ENCODE results near the gene SUSD6.
"Not testable (repeated sequence)": the region's sequence is repeated elsewhere in the genome, so short reads cannot be mapped to it uniquely, and the experiment has no call there.

SUSD6 gene

GRCh38 chr14:69699243-69699642, 87.8 kb downstream of the SUSD6 start:
- DNase-seq; intact Hi-C loops (cut with DNase I): not testable (repeated sequence)

- intact Hi-C loops (cut with DNase I) = no loop called here
- DNase-seq = no peak
These were observed 88.4 kb downstream of the SUSD6 start for GRCh38 chr14:69699748-69700303.

- no peak for DNase-seq
- intact Hi-C loops (cut with DNase I) = no loop called here
These were observed 89.2 kb downstream of the SUSD6 start for GRCh38 chr14:69700575-69700974.

GRCh38 chr14:69701291-69701690, 89.9 kb downstream of the SUSD6 start:
- DNase-seq = peak in 2 of 42 donors; percentile 40
- intact Hi-C loops (cut with DNase I) = no loop called here

- DNase-seq = no peak
- intact Hi-C loops (cut with DNase I) = no loop called here
These were observed 90.5 kb downstream of the SUSD6 start for GRCh38 chr14:69701857-69702256.

- intact Hi-C loops (cut with DNase I) = no loop called here
- DNase-seq = no peak
These were observed 91.9 kb downstream of the SUSD6 start for GRCh38 chr14:69703047-69704039.

- intact Hi-C loops (cut with DNase I) = no loop called here
- DNase-seq = no peak
These were observed 92.9 kb downstream of the SUSD6 start for GRCh38 chr14:69704319-69704718.

- intact Hi-C loops (cut with DNase I) = no loop called here
- no peak for DNase-seq
These were observed 94.3 kb downstream of the SUSD6 start for GRCh38 chr14:69705706-69706105.

GRCh38 chr14:69708049-69708448, 96.7 kb downstream of the SUSD6 start:
- no peak for DNase-seq
- intact Hi-C loops (cut with DNase I) = no loop called here

- DNase-seq = peak in 32 of 42 donors; percentile 35 to 80 (median 62)
- intact Hi-C loops (cut with DNase I) = no loop called here
These were observed 97.5 kb downstream of the SUSD6 start for GRCh38 chr14:69708586-69709560.

- intact Hi-C loops (cut with DNase I) = loop anchor here (5.0 kb wide), 1 partner anchor 98 kb away; the partner anchor contains the start of gene SUSD6
- DNase-seq = no peak
These were observed 99.0 kb downstream of the SUSD6 start for GRCh38 chr14:69710378-69710777.

- intact Hi-C loops (cut with DNase I) = loop anchor here (5.0 kb wide), 1 partner anchor 99 kb away; the partner anchor contains the start of gene SUSD6
- peak in 13 of 42 donors; percentile 21 to 66 (median 40) for DNase-seq
These were observed 99.7 kb downstream of the SUSD6 start for GRCh38 chr14:69711065-69711464.

GRCh38 chr14:69711477-69711876, 100.1 kb downstream of the SUSD6 start:
- intact Hi-C loops (cut with DNase I) = loop anchor here (5.0 kb wide), 1 partner anchor 99 kb away; the partner anchor contains the start of gene SUSD6
- DNase-seq = no peak

- peak in 41 of 42 donors; percentile 31 to 80 (median 60) for DNase-seq
- intact Hi-C loops (cut with DNase I) = loop anchor here (5.0 kb wide), 1 partner anchor 100 kb away; the partner anchor contains the start of gene SUSD6
These were observed 100.6 kb downstream of the SUSD6 start for GRCh38 chr14:69711881-69712560.

GRCh38 chr14:69712599-69713088, 101.2 kb downstream of the SUSD6 start:
- intact Hi-C loops (cut with DNase I) = loop anchor here (5.0 kb wide), 1 partner anchor 100 kb away; the partner anchor contains the start of gene SUSD6
- peak in 2 of 42 donors; percentile 21 to 54 for DNase-seq

- no peak for DNase-seq
- intact Hi-C loops (cut with DNase I) = loop anchor here (5.0 kb wide), 1 partner anchor 101 kb away; the partner anchor contains the start of gene SUSD6
These were observed 101.9 kb downstream of the SUSD6 start for GRCh38 chr14:69713209-69713781.

GRCh38 chr14:69713993-69714679, 102.7 kb downstream of the SUSD6 start:
- intact Hi-C loops (cut with DNase I) = loop anchor here (5.0 kb wide), 1 partner anchor 102 kb away; the partner anchor contains the start of gene SUSD6
- no peak for DNase-seq

Data from head of caudate nucleus (tissue), 42 donors.